GM21447 (cell line): ENCODE data around the gene LPCAT3.
"Not testable (repeated sequence)": the region's sequence is repeated elsewhere in the genome, so short reads cannot be mapped to it uniquely, and the experiment has no call there.

Experiments
- ATAC-seq: cut with Tn5 transposase; IDR thresholded peaks from one replicate; pipeline ENCODE4 v1.9.1; 2021; ENCODE audit not compliant: unreplicated experiment

The LPCAT3 gene

DNA sequence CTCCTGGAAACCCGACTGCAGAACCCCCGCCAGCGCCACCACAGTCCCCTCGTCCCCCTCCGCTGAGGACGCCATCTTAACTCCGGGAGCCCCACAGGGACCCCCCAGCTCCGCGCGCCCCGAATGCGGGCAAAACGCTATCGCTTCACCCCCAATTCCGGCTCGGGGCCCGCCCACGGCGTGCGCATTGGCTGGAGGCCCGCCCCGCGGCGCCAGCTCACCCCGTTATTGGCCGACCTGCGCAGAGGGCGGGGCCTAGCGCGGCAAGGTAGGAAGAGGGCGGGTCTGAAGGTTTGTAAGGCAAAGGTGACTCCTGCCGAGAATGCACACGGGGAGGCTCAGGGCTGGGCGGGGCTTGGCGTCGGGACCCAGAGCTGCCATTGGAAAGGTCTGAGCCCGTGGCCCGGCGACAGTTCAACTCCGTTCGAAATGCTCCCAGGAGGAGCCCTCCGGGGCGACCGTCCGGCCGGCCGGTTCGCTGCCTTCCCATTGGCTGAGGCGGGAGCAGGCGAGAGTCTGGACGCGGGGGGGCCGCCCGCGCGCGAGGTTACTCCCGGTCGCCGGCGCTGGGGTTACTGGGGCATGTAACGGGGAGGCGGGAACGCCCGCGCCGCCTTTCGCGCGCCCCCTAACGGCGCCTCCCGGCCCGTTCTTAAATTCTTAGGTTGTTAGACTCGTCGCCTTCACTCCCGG lies at the start of gene LPCAT3:
Gene LPCAT3 (minus strand): TSS at position 127 of the 693 bp plus-strand sequence. CDS start 52 bp downstream, at position 75.
- ATAC-seq = peak; percentile 95

DNA sequence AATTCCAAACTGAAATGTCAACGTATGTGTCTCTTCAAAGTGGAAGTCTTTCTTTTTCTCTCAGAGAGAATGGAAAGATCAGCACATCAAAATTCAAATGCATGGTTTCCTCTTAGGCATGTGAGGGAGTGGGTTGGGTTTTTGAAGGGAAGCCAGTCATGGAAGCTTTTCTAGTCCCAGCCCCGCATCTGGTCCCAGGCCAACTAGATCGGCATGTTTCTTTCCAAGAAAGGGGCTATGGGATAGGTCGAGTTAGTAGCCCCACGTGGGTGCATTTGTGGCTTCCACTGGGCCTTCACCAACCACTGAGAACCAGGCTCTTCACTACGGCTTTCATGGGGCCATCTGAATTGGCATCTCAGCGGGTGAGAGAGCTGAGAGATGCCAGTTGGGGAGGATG lies 48.8 kb upstream of the LPCAT3 start:
- no peak for ATAC-seq

DNA sequence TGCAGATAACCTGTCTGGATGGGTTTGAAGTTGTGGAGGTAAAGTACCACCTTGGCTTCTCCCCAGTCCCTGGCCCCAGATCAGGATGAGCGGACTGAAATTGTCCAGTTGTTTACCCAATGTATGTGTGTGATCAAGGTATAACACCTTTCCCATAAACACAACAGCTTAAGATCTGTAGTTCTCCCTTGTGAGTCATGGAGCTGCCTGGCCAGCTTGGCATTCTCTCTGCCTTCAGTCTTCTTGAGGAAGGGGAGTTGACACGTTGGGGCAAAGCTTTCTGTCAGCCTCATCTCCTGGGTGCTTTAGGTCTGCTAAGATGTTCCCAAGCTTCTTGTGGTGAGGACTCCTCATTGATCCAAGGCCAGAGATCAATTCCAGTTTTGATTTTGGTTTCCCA lies 48.3 kb upstream of the LPCAT3 start:
- no peak for ATAC-seq

GRCh38 chr12:7065073-7065623 lies 46.9 kb upstream of the LPCAT3 start:
- ATAC-seq = no peak

DNA sequence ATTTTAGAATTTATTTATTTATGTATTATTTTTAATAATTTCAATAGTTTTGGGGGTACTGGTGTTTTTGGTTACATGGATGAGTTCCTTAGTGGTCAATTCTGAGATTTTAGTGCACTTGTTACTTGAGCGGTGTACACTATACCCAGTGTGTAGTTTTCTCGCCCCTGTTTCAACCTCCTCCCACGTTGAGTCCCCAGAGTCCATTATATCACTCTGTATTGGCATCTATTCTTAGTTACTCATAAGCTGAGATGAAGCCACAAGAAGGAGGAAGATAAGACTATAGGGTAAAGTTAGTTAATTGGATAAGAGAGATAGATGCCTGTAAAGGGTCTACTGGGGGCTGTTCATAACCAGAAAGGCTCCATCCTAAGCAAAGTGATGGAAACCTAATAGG lies 46.2 kb upstream of the LPCAT3 start:
- no peak for ATAC-seq

- no peak for ATAC-seq
Measured at GRCh38 chr12:7061596-7061995, 43.3 kb upstream of the LPCAT3 start.

DNA sequence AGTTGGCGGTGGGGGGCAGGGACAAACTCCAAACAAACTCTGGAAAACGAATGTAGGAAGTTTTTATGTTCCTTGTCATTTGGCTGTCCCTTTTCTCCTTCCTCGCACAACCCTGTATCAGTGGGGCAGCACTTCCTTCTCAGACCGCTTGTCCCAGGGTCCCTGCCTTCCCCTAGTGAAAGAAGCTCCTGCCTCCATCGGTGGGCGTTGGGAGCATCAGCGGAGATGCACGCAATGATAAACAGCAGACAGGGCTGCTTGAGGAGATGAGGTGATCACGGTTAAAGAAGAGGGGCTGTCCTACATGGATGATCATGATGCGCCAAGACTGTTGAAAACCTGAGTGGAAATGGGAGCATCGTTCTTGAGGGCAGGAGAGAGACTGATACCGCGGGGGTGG lies 42.9 kb upstream of the LPCAT3 start:
- no peak for ATAC-seq

- ATAC-seq = no peak
Measured at GRCh38 chr12:7060353-7060954, 42.2 kb upstream of the LPCAT3 start, which contains the start of gene C1S. Gene C1S, plus strand, starts transcription at chr12:7060718. Its CDS starts 1,195 bp downstream, at chr12:7061913.

DNA sequence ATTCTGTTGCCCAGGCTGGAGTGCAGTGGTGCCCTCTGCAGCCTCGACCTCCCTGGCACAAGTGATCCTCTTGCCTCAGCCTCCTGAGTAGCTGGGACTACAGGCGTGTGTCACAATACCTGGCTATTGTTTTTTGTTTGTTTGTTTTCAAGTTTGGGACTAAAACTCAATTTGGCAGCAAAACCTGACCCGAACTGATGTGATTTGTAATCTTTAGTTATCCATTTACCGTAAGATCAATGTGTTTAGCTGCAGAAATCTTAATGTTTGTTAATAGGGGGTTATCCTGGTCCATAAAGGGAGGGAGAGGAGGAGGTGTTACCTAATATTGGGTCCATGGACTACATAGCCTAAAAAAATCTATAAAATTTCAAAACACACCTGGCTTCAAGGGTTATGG lies 41.5 kb upstream of the LPCAT3 start:
- no peak for ATAC-seq

DNA sequence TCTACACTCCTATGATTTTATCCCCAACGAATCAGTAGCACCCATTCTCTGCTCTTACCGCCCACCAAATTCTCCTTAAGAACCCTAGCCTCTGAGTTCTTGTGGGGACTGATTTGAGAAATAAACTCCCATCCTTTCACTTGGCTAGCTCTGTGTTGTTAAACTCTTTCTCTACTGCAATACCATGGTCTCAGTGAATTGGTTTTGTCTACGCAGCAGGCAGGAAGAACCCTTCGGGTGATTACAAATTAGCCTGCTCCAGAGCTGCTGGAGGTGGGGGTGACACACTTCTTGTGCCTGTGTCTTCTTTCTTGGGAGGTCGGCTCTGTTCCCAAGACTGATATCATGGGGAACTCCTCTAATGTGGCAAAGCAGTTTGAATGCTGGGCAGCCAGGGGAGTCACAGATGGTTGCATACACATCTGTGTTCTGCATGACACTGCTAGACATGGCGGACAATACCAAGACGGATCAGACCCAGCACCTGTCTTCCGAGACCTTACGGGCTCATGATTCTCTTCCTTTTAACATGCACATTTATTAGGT lies 40.6 kb upstream of the LPCAT3 start:
- no peak for ATAC-seq

- ATAC-seq = no peak
Measured at GRCh38 chr12:7058163-7058845, 40.0 kb upstream of the LPCAT3 start.

- not testable (repeated sequence) for ATAC-seq
Measured at GRCh38 chr12:7055736-7056135, 37.5 kb upstream of the LPCAT3 start.

DNA sequence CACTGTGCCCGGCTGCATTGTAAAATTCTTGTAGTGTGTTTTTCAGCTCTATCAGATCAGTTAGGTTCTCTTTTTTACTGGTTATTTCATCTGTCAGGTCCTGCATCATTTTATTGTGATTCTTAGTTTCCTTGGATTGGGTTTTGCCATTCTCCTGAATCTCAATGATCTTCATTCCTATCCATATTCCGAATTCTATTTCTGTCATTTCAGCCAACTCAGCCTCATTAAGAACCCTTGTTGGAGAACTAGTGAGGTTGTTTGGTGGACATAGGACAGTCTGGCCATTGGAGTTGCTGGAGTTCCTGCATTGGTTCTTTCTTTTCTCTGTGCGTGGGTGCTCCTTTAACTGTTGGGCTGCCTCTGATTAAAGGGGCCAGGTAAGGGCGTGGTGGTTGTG lies 36.6 kb upstream of the LPCAT3 start:
- no peak for ATAC-seq

- ATAC-seq = not testable (repeated sequence)
Measured at GRCh38 chr12:7049973-7050372, 31.7 kb upstream of the LPCAT3 start.

- not testable (repeated sequence) for ATAC-seq
Measured at GRCh38 chr12:7049445-7049951, 31.2 kb upstream of the LPCAT3 start.

GRCh38 chr12:7047306-7047705 lies 29.0 kb upstream of the LPCAT3 start:
- no peak for ATAC-seq

DNA sequence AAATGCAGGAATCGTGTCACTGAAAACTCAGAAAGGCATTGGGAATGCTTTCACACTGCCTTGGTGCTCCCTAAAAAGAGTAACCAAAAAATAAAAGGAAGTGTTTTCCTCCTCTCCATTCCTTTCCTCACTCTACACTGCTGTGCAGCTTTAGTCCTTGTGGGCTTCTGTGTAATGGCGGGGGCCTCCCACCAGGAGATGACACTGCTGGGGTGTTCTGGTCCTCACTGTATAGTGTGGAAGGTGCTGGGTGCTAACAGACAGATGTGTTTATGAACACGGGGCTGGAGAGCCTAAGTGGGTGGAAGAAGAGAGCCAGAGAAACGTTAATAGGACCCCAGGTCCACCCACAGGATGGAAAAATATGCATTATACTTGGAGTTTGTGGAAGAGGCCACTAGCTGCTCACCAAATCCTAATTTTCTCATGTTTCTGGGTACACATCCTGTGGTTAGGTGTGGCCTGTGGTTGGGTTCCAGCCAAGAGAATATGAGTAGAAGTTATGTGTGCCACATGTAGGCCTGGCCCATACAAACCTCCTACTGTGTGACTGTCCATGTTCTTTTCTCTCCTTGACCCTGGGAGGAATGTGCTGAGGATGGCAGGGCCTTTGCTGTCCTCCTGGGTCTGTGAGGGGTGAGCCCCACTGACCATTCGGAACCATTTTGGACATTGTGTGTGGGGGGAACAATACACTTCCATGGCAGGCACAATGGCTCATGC lies 28.3 kb upstream of the LPCAT3 start:
- ATAC-seq = no peak

- ATAC-seq = no peak
Measured at GRCh38 chr12:7045913-7046312, 27.6 kb upstream of the LPCAT3 start.

DNA sequence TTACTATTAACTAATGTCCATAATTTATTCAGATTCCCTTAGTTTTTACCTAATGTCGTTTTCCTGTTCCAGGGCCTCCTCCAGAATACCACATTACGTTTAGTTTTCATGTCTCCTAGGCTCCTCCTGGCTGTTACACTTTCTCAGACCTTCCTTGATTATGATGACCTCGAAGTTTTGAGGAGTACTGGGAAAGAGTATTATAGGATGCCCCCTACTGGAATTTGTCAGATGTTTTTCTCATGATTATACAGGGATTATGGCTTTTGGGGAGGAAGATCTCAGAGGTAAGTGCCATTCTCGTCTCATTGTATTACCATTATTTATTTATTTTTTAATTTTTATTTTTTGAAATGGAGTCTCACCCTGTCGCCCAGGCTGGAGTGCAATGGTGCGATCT lies 24.6 kb upstream of the LPCAT3 start:
- no peak for ATAC-seq

- ATAC-seq = no peak
Measured at GRCh38 chr12:7039403-7039802, 21.1 kb upstream of the LPCAT3 start.

DNA sequence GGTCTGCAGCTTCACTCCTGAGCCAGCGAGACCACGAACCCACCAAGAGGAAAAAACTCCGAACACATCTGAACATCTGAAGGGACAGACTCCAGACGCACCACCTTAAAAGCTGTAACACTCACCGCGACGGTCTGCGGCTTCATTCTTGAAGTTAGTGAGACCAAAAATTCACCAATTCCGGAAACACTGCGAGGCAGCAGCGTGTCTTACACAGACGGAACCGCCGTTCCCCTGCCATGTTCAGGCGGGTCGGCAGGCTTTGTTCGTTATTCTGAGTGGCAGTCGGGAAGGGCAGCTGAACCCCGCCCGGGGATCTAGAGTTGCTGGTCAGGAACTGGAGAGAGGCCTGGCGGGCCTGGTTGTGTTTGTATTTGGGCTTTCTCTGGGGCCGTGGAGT lies 20.3 kb upstream of the LPCAT3 start:
- no peak for ATAC-seq
